Liver (tissue), 9 donors: Measurements from ENCODE around the gene RNF5. TPM values are rescaled to one million over a fixed set of nuclear protein-coding genes. Genes with fewer than 3 reads are reported as not detected.
"Not testable (repeated sequence)": the region's sequence is repeated elsewhere in the genome, so short reads cannot be mapped to it uniquely, and the experiment has no call there.

Source experiments
- DNase-seq: peaks from one replicate; pipeline ENCODE4 v3.0.0-alpha.2; 2017; ENCODE audit warnings: low spot score
- H3K27ac ChIP-seq, 2 donors: one replicate each; pipeline ENCODE4 v1.7.0; 2013; ENCODE audit warnings: inconsistent platforms in 2 of 2, low read length in 2 of 2, control low read depth in 1 of 2, low read depth in 1 of 2, mild to moderate bottlenecking in 1 of 2
- H3K27me3 ChIP-seq, 4 donors: one replicate each; pipeline versions ENCODE4 v1.6.1 to v1.7.0; 2013; ENCODE audit warnings: low read length in 3 of 4, inconsistent platforms in 1 of 4, mild to moderate bottlenecking in 1 of 4, moderate library complexity in 1 of 4; ENCODE audit not compliant: control insufficient read depth in 4 of 4, insufficient read depth in 4 of 4
- H3K36me3 ChIP-seq, 4 donors: one replicate each; pipeline versions ENCODE4 v1.6.1 to v1.7.0; 2013; ENCODE audit warnings: low read length in 3 of 4, mild to moderate bottlenecking in 3 of 4, low read depth in 1 of 4, moderate library complexity in 1 of 4; ENCODE audit not compliant: control insufficient read depth in 4 of 4, insufficient read depth in 3 of 4
- H3K4me1 ChIP-seq, 4 donors: one replicate each; pipeline versions ENCODE4 v1.6.1 to v1.7.0; 2013; ENCODE audit warnings: low read length in 3 of 4, mild to moderate bottlenecking in 3 of 4, moderate library complexity in 1 of 4; ENCODE audit not compliant: control insufficient read depth in 4 of 4, insufficient read depth in 4 of 4
- H3K4me3 ChIP-seq, 3 donors: one replicate each; pipeline versions ENCODE4 v1.6.1 to v1.7.0; 2013; ENCODE audit warnings: low read length in 3 of 3, control low read depth in 1 of 3, low read depth in 1 of 3, mild to moderate bottlenecking in 1 of 3
- H3K9ac ChIP-seq, 2 donors: one replicate each; pipeline ENCODE4 v1.7.0; 2013; ENCODE audit warnings: low read length in 2 of 2, mild to moderate bottlenecking in 2 of 2, moderate library complexity in 2 of 2, control low read depth in 1 of 2, low read depth in 1 of 2
- H3K9me3 ChIP-seq, 4 donors: one replicate each; pipeline versions ENCODE4 v1.6.1 to v1.7.0; 2013; ENCODE audit warnings: low read length in 3 of 4; ENCODE audit not compliant: control insufficient read depth in 4 of 4
- EGR1 ChIP-seq, 2 donors: IDR thresholded peaks; 2 replicates each; pipeline ENCODE4 v1.6.1; 2016 to 2018; ENCODE audit warnings: antibody characterized with exemption in 2 of 2, low read depth in 2 of 2
- GABPA ChIP-seq, 2 donors: IDR thresholded peaks in 1 of 2; conservative IDR thresholded peaks in 1 of 2; 2 replicates each; pipeline ENCODE4 v1.6.1; 2016; ENCODE audit warnings: antibody characterized with exemption in 2 of 2, mild to moderate bottlenecking in 1 of 2, moderate library complexity in 1 of 2
- HNF4A ChIP-seq, 2 donors: conservative IDR thresholded peaks; 2 replicates each; pipeline ENCODE4 v1.6.1; 2016; ENCODE audit warnings: antibody characterized with exemption in 2 of 2, mild to moderate bottlenecking in 2 of 2
- HNF4G ChIP-seq: IDR thresholded peaks from 2 replicates; pipeline ENCODE4 v1.6.1; 2016; ENCODE audit warnings: antibody characterized with exemption
- JUND ChIP-seq, 2 donors: IDR thresholded peaks; 2 replicates each; pipeline ENCODE4 v1.6.1; 2016; ENCODE audit warnings: antibody characterized with exemption in 2 of 2
- NR2F2 ChIP-seq: IDR thresholded peaks from 2 replicates; pipeline ENCODE4 v1.6.1; 2016; ENCODE audit warnings: antibody characterized with exemption
- RAD21 ChIP-seq, 2 donors: IDR thresholded peaks; 2 replicates each; pipeline ENCODE4 v1.6.1; 2016; ENCODE audit warnings: antibody characterized with exemption in 2 of 2, mild to moderate bottlenecking in 2 of 2
- RXRA ChIP-seq, 2 donors: IDR thresholded peaks; 2 replicates each; pipeline ENCODE4 v1.6.1; 2017 to 2018; ENCODE audit warnings: antibody characterized with exemption in 2 of 2, mild to moderate bottlenecking in 1 of 2
- SP1 ChIP-seq: IDR thresholded peaks from 2 replicates; pipeline ENCODE4 v1.6.1; 2018; ENCODE audit warnings: antibody characterized with exemption, mild to moderate bottlenecking
- TAF1 ChIP-seq: conservative IDR thresholded peaks from 2 replicates; pipeline ENCODE4 v1.6.1; 2016; ENCODE audit warnings: antibody characterized with exemption, mild to moderate bottlenecking
- WGBS: extraction: QIAGEN DNeasy Blood & Tissue Kit; methylation state at CpG from one replicate; pipeline ENCODE4 v1.1.7; 2013; 5-methylcytosine and 5-hydroxymethylcytosine counted together
- polyA plus RNA-seq, 2 donors: library from polyadenylated mRNA; stranded (reverse) in 1 of 2; unstranded in 1 of 2; fragments of 200-250 nt in 1 of 2; fragments of >200 nt in 1 of 2; fragmentation: Nextera tagmentation in 1 of 2; extraction: Ambion mirVana in 1 of 2; gene quantifications; one replicate each; pipeline versions ENCODE4 v1.2.1 to v1.2.3, GENCODE V29; 2013 to 2015
- total RNA-seq, 2 donors: library from RNA; depleted of rRNA; stranded (reverse); fragments of >200 nt; gene quantifications; one replicate each; pipeline ENCODE4 v1.2.3, GENCODE V29; 2014
- TF ChIP-seq, protein P1 (sequence below): fragments of 150-350 bp; IDR thresholded peaks from 2 replicates; pipeline ENCODE4 v1.5.1; 2017; ENCODE audit warnings: improper control_type of control experiment, low read depth, low read length; ENCODE audit not compliant: missing input control
- TF ChIP-seq, protein P2 (sequence below): IDR thresholded peaks from 2 replicates; pipeline ENCODE4 v1.6.1; 2016; ENCODE audit warnings: antibody characterized with exemption
- TF ChIP-seq, protein P3 (sequence below): IDR thresholded peaks from 2 replicates; pipeline ENCODE4 v1.6.1; 2016; ENCODE audit warnings: antibody characterized with exemption, mild to moderate bottlenecking
- TF ChIP-seq, protein P4 (sequence below): IDR thresholded peaks from 2 replicates; pipeline ENCODE4 v1.6.1; 2016; ENCODE audit warnings: antibody characterized with exemption
- donor health status: healthy.
- donor health status: healthy.
- donor health status: healthy.
- donor health status: healthy.
- donor health status: healthy.

Gene RNF5
- total and polyA plus RNA-seq, 4 donors, result 51.5 to 85.9 (median 61.0) TPM

DNA sequence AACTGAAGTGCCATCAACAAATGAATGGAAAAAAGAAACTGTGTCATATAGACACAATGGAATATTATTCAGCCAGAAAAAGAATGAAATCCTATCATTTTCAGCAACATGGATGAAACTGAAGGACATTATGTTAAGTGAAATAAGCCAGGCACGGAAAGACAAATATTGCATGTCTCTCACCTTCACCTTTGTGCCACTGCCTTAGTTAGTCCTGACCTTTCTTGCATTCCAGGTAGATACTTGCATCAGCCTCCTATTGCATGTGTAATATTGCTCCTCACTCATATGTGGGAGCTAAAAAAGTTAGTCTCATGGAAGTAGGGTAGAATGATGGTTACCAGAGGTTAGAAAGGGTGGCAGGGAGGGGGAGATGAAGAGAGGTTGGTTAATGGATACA is 30.8 kb downstream of the RNF5 start:
- H3K9ac ChIP-seq, result no peak overlapping the region
- no peak for TF ChIP-seq NR2F2
- TF ChIP-seq SP1, result peak; percentile 37
- TF ChIP-seq RXRA (IDR thresholded peaks at IDR 0.05), result peak in 1 of 2 donors; percentile 41
- DNase-seq, result no peak
- no peaks in the 10 kb centered on the region for H3K4me1 ChIP-seq
- no peaks in the 10 kb centered on the region for H3K36me3 ChIP-seq
- WGBS, result 59% methylated on average over 1 of the region's 1 CpG
- no peaks in the 10 kb centered on the region for H3K27me3 ChIP-seq
- H3K4me3 ChIP-seq, result no peak overlapping the region
- no peak overlapping the region for H3K27ac ChIP-seq
- no peaks in the 10 kb centered on the region for H3K9me3 ChIP-seq

DNA sequence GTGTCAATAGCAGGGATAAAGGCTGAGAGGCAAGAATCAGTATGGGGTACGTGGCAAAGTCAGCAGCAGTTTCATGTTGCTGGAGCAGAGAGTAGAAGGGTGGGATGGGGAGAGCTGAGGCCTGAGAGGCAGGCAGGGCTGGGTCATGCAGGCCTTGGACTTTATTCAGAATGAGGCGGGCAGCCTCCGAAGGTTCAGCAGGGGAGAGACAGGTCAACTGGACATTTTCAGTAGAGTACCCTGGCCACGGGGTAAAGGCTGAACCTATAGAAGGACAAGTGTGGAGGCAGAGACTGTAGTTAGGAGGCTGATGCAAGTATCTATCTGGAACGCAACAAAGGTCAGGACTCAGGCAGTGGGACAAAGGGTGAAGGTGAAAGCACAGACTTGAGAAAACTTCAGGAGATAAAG is 32.0 kb downstream of the RNF5 start:
- Histone ChIP-seq H3K4me3 (no peak overlapping the region), H3K4me1 (no peaks in the 10 kb centered on the region), H3K9me3 (no peaks in the 10 kb centered on the region), H3K36me3 (no peaks in the 10 kb centered on the region), H3K9ac (no peak overlapping the region), H3K27ac (no peak overlapping the region), H3K27me3 (no peaks in the 10 kb centered on the region)
- no peak for DNase-seq
- TF ChIP-seq HNF4G (no peak), RXRA (IDR thresholded peaks at IDR 0.05) (no peak), TAF1 (no peak), EGR1 (IDR thresholded peaks at IDR 0.05; ENCODE audit: low read depth in 2 of 2) (no peak), SP1 (no peak), HNF4A (conservative IDR thresholded peaks at IDR 0.05) (no peak), GABPA (IDR thresholded peaks at IDR 0.05 in 1 of 2, conservative IDR thresholded peaks at IDR 0.05 in 1 of 2) (no peak), JUND (IDR thresholded peaks at IDR 0.05) (no peak), RAD21 (IDR thresholded peaks at IDR 0.05) (no peak), NR2F2 (no peak)
- TF ChIP-seq, protein P1, sequence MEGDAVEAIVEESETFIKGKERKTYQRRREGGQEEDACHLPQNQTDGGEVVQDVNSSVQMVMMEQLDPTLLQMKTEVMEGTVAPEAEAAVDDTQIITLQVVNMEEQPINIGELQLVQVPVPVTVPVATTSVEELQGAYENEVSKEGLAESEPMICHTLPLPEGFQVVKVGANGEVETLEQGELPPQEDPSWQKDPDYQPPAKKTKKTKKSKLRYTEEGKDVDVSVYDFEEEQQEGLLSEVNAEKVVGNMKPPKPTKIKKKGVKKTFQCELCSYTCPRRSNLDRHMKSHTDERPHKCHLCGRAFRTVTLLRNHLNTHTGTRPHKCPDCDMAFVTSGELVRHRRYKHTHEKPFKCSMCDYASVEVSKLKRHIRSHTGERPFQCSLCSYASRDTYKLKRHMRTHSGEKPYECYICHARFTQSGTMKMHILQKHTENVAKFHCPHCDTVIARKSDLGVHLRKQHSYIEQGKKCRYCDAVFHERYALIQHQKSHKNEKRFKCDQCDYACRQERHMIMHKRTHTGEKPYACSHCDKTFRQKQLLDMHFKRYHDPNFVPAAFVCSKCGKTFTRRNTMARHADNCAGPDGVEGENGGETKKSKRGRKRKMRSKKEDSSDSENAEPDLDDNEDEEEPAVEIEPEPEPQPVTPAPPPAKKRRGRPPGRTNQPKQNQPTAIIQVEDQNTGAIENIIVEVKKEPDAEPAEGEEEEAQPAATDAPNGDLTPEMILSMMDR, result no peak
- TF ChIP-seq, protein P2, sequence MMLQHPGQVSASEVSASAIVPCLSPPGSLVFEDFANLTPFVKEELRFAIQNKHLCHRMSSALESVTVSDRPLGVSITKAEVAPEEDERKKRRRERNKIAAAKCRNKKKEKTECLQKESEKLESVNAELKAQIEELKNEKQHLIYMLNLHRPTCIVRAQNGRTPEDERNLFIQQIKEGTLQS, result no peak
- TF ChIP-seq, protein P3, sequence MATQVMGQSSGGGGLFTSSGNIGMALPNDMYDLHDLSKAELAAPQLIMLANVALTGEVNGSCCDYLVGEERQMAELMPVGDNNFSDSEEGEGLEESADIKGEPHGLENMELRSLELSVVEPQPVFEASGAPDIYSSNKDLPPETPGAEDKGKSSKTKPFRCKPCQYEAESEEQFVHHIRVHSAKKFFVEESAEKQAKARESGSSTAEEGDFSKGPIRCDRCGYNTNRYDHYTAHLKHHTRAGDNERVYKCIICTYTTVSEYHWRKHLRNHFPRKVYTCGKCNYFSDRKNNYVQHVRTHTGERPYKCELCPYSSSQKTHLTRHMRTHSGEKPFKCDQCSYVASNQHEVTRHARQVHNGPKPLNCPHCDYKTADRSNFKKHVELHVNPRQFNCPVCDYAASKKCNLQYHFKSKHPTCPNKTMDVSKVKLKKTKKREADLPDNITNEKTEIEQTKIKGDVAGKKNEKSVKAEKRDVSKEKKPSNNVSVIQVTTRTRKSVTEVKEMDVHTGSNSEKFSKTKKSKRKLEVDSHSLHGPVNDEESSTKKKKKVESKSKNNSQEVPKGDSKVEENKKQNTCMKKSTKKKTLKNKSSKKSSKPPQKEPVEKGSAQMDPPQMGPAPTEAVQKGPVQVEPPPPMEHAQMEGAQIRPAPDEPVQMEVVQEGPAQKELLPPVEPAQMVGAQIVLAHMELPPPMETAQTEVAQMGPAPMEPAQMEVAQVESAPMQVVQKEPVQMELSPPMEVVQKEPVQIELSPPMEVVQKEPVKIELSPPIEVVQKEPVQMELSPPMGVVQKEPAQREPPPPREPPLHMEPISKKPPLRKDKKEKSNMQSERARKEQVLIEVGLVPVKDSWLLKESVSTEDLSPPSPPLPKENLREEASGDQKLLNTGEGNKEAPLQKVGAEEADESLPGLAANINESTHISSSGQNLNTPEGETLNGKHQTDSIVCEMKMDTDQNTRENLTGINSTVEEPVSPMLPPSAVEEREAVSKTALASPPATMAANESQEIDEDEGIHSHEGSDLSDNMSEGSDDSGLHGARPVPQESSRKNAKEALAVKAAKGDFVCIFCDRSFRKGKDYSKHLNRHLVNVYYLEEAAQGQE, result no peak
- TF ChIP-seq, protein P4, sequence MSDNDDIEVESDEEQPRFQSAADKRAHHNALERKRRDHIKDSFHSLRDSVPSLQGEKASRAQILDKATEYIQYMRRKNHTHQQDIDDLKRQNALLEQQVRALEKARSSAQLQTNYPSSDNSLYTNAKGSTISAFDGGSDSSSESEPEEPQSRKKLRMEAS, result no peak
- 77% methylated on average over 5 of the region's 5 CpGs for WGBS

DNA sequence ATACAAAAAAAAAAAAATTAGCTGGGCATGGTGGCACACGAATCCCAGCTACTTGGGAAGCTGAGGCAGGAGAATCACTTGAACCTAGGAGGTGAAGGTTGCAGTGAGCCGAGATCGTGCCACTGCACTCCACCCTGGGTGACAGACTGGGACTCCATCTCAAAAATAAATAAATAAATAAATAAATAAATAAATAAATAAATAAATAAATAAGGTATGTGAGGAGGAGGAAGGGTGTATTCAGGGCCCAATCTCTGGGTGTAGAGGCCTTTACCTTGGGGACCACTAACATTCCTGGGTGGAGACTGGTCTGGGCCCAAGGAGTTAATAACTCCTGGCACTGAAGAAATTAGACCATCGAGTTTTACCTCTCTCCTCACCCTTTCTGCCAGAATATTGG is 33.2 kb downstream of the RNF5 start:
- not testable (repeated sequence) for H3K27ac ChIP-seq, DNase-seq, H3K4me1 ChIP-seq, H3K36me3 ChIP-seq, H3K9me3 ChIP-seq, H3K9ac ChIP-seq, H3K4me3 ChIP-seq, H3K27me3 ChIP-seq
- 83% methylated on average over 4 of the region's 4 CpGs for WGBS
